Measurements from ENCODE around the gene ZC3H10.

- no peak for TF ChIP-seq CTCF (conservative IDR thresholded peaks at IDR 0.05 in 1 of 2, IDR thresholded peaks at IDR 0.05 in 1 of 2; ENCODE audit: extremely low read depth in 1 of 2, insufficient read depth in 1 of 2, low read depth in 1 of 2, low read length in 2 of 2)
- TF ChIP-seq EZH2 (IDR thresholded peaks at IDR 0.05; ENCODE audit: borderline replicate concordance, low read length), result no peak
Measured at GRCh38 chr12:56103066-56103711, 14.9 kb upstream of the ZC3H10 start.

Data from mammary epithelial cell (primary cell).